Measurements from ENCODE around the gene FNTB. TPM values are rescaled to one million over a fixed set of nuclear protein-coding genes. Genes with fewer than 3 reads are reported as not detected.

Gene FNTB
- total RNA-seq, 1 donor from 2014 or later = 16.9 TPM

- TF ChIP-seq CTCF (IDR thresholded peaks at IDR 0.05; ENCODE audit: unreplicated experiment) = no peak
- peaks cover 1% of the 10 kb centered on the region for H3K27me3 Mint-ChIP-seq (ENCODE audit: unreplicated experiment)
- H3K9me3 Mint-ChIP-seq (ENCODE audit: unreplicated experiment) = no peaks in the 10 kb centered on the region
- DNase-seq (ENCODE audit: low spot score) = no peak
- peaks cover 14% of the 10 kb centered on the region for H3K4me1 Mint-ChIP-seq (ENCODE audit: unreplicated experiment)
- H3K27ac Mint-ChIP-seq (ENCODE audit: unreplicated experiment) = no peak overlapping the region
- peaks cover 24% of the 10 kb centered on the region for H3K36me3 Mint-ChIP-seq (ENCODE audit: low read depth, unreplicated experiment)
- H3K4me3 Mint-ChIP-seq (ENCODE audit: unreplicated experiment) = no peak overlapping the region
Observed at GRCh38 chr14:65069874-65070413, 83.2 kb downstream of the FNTB start.

GRCh38 chr14:65070471-65070976 lies 83.8 kb downstream of the FNTB start:
- DNase-seq (ENCODE audit: low spot score) = no peak
- TF ChIP-seq CTCF (IDR thresholded peaks at IDR 0.05; ENCODE audit: unreplicated experiment) = no peak
- Mint-ChIP-seq H3K4me3 (ENCODE audit: unreplicated experiment) (no peak overlapping the region), H3K36me3 (ENCODE audit: low read depth, unreplicated experiment) (peaks cover 27% of the 10 kb centered on the region), H3K9me3 (ENCODE audit: unreplicated experiment) (no peaks in the 10 kb centered on the region), H3K27me3 (ENCODE audit: unreplicated experiment) (no peaks in the 10 kb centered on the region), H3K4me1 (ENCODE audit: unreplicated experiment) (peaks cover 19% of the 10 kb centered on the region), H3K27ac (ENCODE audit: unreplicated experiment) (no peak overlapping the region)

DNA sequence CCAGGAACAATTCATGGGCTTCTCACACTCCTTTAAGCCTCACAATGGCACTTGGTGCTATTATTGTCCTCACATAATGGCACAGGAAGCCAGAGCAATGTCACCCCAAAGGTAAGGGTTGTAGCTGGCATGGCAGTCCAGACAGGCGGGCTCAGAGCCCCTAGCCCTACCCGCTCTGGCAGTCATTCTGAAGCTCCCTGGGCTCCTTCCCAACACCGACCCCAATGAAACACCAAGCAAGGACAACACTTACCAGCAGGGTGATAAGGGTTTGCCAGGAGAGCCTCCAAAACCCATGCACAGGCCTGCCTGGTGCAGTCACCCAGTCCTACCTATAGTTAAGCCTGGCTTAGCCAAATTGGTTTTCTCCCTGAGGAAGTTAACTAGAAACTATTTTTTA lies 84.8 kb downstream of the FNTB start:
- Mint-ChIP-seq H3K9me3 (ENCODE audit: unreplicated experiment) (no peaks in the 10 kb centered on the region), H3K27ac (ENCODE audit: unreplicated experiment) (no peak overlapping the region), H3K27me3 (ENCODE audit: unreplicated experiment) (no peaks in the 10 kb centered on the region), H3K4me3 (ENCODE audit: unreplicated experiment) (no peak overlapping the region), H3K4me1 (ENCODE audit: unreplicated experiment) (peaks cover 19% of the 10 kb centered on the region), H3K36me3 (ENCODE audit: low read depth, unreplicated experiment) (peaks cover 33% of the 10 kb centered on the region)
- DNase-seq (ENCODE audit: low spot score) = no peak
- no peak for TF ChIP-seq CTCF (IDR thresholded peaks at IDR 0.05; ENCODE audit: unreplicated experiment)

- Mint-ChIP-seq H3K36me3 (ENCODE audit: low read depth, unreplicated experiment) (peaks cover 32% of the 10 kb centered on the region), H3K27ac (ENCODE audit: unreplicated experiment) (no peak overlapping the region), H3K4me3 (ENCODE audit: unreplicated experiment) (no peak overlapping the region), H3K27me3 (ENCODE audit: unreplicated experiment) (no peaks in the 10 kb centered on the region), H3K9me3 (ENCODE audit: unreplicated experiment) (no peaks in the 10 kb centered on the region), H3K4me1 (ENCODE audit: unreplicated experiment) (peaks cover 19% of the 10 kb centered on the region)
- no peak for DNase-seq (ENCODE audit: low spot score)
- no peak for TF ChIP-seq CTCF (IDR thresholded peaks at IDR 0.05; ENCODE audit: unreplicated experiment)
Observed at GRCh38 chr14:65072256-65072655, 85.6 kb downstream of the FNTB start.

- Mint-ChIP-seq H3K9me3 (ENCODE audit: unreplicated experiment) (no peaks in the 10 kb centered on the region), H3K27ac (ENCODE audit: unreplicated experiment) (no peak overlapping the region), H3K36me3 (ENCODE audit: low read depth, unreplicated experiment) (peaks cover 33% of the 10 kb centered on the region), H3K4me3 (ENCODE audit: unreplicated experiment) (no peak overlapping the region), H3K27me3 (ENCODE audit: unreplicated experiment) (no peaks in the 10 kb centered on the region), H3K4me1 (ENCODE audit: unreplicated experiment) (peaks cover 21% of the 10 kb centered on the region)
- no peak for DNase-seq (ENCODE audit: low spot score)
- no peak for TF ChIP-seq CTCF (IDR thresholded peaks at IDR 0.05; ENCODE audit: unreplicated experiment)
Observed at GRCh38 chr14:65072937-65073336, 86.2 kb downstream of the FNTB start.

Measured in endothelial cell (in vitro differentiated cells).